ENCODE results near the gene MNT. TPM values are rescaled to one million over a fixed set of nuclear protein-coding genes. Genes with fewer than 3 reads are reported as not detected.
"Not testable (repeated sequence)": the region's sequence is repeated elsewhere in the genome, so short reads cannot be mapped to it uniquely, and the experiment has no call there.

MNT gene
- total RNA-seq, 3 donors from 2014 or later (not counting 1 experiment from before 2014, with no cell fraction given) = 72.3 to 108 (median 77.6) TPM

- Histone ChIP-seq H3K4me1 (ENCODE audit: control insufficient read depth, insufficient read depth, low read length) (no peaks in the 10 kb centered on the region), H3K4me3 (ENCODE audit: low read length) (no peak overlapping the region), H3K9me3 (ENCODE audit: control insufficient read depth, insufficient read depth, low read length) (no peaks in the 10 kb centered on the region), H3K27ac (ENCODE audit: low read length) (no peak overlapping the region), H3K27me3 (ENCODE audit: control insufficient read depth, insufficient read depth, low read length) (no peaks in the 10 kb centered on the region), H3K36me3 (ENCODE audit: control insufficient read depth, insufficient read depth, low read length) (peaks cover 4% of the 10 kb centered on the region)
- H3K4me1 Mint-ChIP-seq = no peaks in the 10 kb centered on the region
- no peak overlapping the region for H3K27ac Mint-ChIP-seq
- DNase-seq (no peak), ATAC-seq (no peak)
- no peaks in the 10 kb centered on the region for H3K9me3 Mint-ChIP-seq
- no peak overlapping the region for H3K4me3 Mint-ChIP-seq
- TF ChIP-seq CTCF (IDR thresholded peaks at IDR 0.05) = no peak
- H3K27me3 Mint-ChIP-seq (ENCODE audit: low read depth in 2 of 2) = no peaks in the 10 kb centered on the region
- intact Hi-C loops (cut with micrococcal nuclease) = no loop called here
- WGBS (ENCODE audit: insufficient coverage) = no CpG with 5 or more reads among the region's 1 CpG
- no peaks in the 10 kb centered on the region for H3K36me3 Mint-ChIP-seq
These were observed 44.8 kb upstream of the MNT start for GRCh38 chr17:2445638-2446037.

GRCh38 chr17:2444382-2444781 is 43.5 kb upstream of the MNT start:
- Mint-ChIP-seq H3K27ac (no peak overlapping the region), H3K36me3 (no peaks in the 10 kb centered on the region), H3K4me1 (no peaks in the 10 kb centered on the region), H3K4me3 (no peak overlapping the region), H3K27me3 (ENCODE audit: low read depth in 2 of 2) (no peaks in the 10 kb centered on the region), H3K9me3 (no peaks in the 10 kb centered on the region)
- Histone ChIP-seq H3K4me1 (ENCODE audit: control insufficient read depth, insufficient read depth, low read length) (peaks cover under 1% of the 10 kb centered on the region), H3K36me3 (ENCODE audit: control insufficient read depth, insufficient read depth, low read length) (peaks cover 6% of the 10 kb centered on the region), H3K9me3 (ENCODE audit: control insufficient read depth, insufficient read depth, low read length) (no peaks in the 10 kb centered on the region), H3K27ac (ENCODE audit: low read length) (no peak overlapping the region), H3K27me3 (ENCODE audit: control insufficient read depth, insufficient read depth, low read length) (no peaks in the 10 kb centered on the region), H3K4me3 (ENCODE audit: low read length) (no peak overlapping the region)
- no peak for TF ChIP-seq CTCF (IDR thresholded peaks at IDR 0.05)
- ATAC-seq (no peak), DNase-seq (no peak)
- 100% methylated on average over 5 of the region's 8 CpGs for WGBS (ENCODE audit: insufficient coverage)
- intact Hi-C loops (cut with micrococcal nuclease) = no loop called here

- intact Hi-C loops (cut with micrococcal nuclease) = no loop called here
- Mint-ChIP-seq H3K27ac (no peak overlapping the region), H3K4me1 (no peaks in the 10 kb centered on the region), H3K4me3 (no peak overlapping the region), H3K36me3 (no peaks in the 10 kb centered on the region), H3K27me3 (ENCODE audit: low read depth in 2 of 2) (no peaks in the 10 kb centered on the region), H3K9me3 (no peaks in the 10 kb centered on the region)
- Histone ChIP-seq H3K27ac (ENCODE audit: low read length) (no peak overlapping the region), H3K27me3 (ENCODE audit: control insufficient read depth, insufficient read depth, low read length) (no peaks in the 10 kb centered on the region), H3K36me3 (ENCODE audit: control insufficient read depth, insufficient read depth, low read length) (peaks cover 20% of the 10 kb centered on the region), H3K4me3 (ENCODE audit: low read length) (no peak overlapping the region), H3K9me3 (ENCODE audit: control insufficient read depth, insufficient read depth, low read length) (no peaks in the 10 kb centered on the region), H3K4me1 (ENCODE audit: control insufficient read depth, insufficient read depth, low read length) (peaks cover 4% of the 10 kb centered on the region)
- no peak for ATAC-seq
- WGBS (ENCODE audit: insufficient coverage) = 88% methylated on average over 3 of the region's 3 CpGs
- TF ChIP-seq CTCF (IDR thresholded peaks at IDR 0.05) = no peak
- no peak for DNase-seq
These were observed 41.3 kb upstream of the MNT start for GRCh38 chr17:2442166-2442565.

- no peak for TF ChIP-seq CTCF (IDR thresholded peaks at IDR 0.05)
- H3K4me3 Mint-ChIP-seq = no peak overlapping the region
These were observed 40.1 kb upstream of the MNT start for GRCh38 chr17:2440930-2441329.

GRCh38 chr17:2439997-2440396 is 39.1 kb upstream of the MNT start:
- DNase-seq; H3K4me1 Mint-ChIP-seq; H3K27me3 ChIP-seq (ENCODE audit: control insufficient read depth, insufficient read depth, low read length); H3K27me3 Mint-ChIP-seq (ENCODE audit: low read depth in 2 of 2); H3K4me3 Mint-ChIP-seq; H3K4me1 ChIP-seq (ENCODE audit: control insufficient read depth, insufficient read depth, low read length); H3K4me3 ChIP-seq (ENCODE audit: low read length); intact Hi-C loops (cut with micrococcal nuclease); H3K27ac ChIP-seq (ENCODE audit: low read length); H3K9me3 ChIP-seq (ENCODE audit: control insufficient read depth, insufficient read depth, low read length); H3K9me3 Mint-ChIP-seq; H3K27ac Mint-ChIP-seq; H3K36me3 Mint-ChIP-seq: not testable (repeated sequence)
- peak in 1 of 3 donors; percentile 27 for ATAC-seq
- peaks cover 39% of the 10 kb centered on the region for H3K36me3 ChIP-seq (ENCODE audit: control insufficient read depth, insufficient read depth, low read length)
- 94% methylated on average over 6 of the region's 6 CpGs for WGBS (ENCODE audit: insufficient coverage)

More at GRCh38 chr17:2440930-2441329, 40.1 kb upstream of the MNT start:
- WGBS (ENCODE audit: insufficient coverage) = 93% methylated on average over 4 of the region's 4 CpGs
- H3K9me3 ChIP-seq (ENCODE audit: control insufficient read depth, insufficient read depth, low read length) = no peaks in the 10 kb centered on the region
- no peaks in the 10 kb centered on the region for H3K27me3 Mint-ChIP-seq (ENCODE audit: low read depth in 2 of 2)
- peaks cover 5% of the 10 kb centered on the region for H3K36me3 Mint-ChIP-seq
- no peaks in the 10 kb centered on the region for H3K9me3 Mint-ChIP-seq
- H3K27ac ChIP-seq (ENCODE audit: low read length) = no peak overlapping the region
- intact Hi-C loops (cut with micrococcal nuclease) = no loop called here
- H3K36me3 ChIP-seq (ENCODE audit: control insufficient read depth, insufficient read depth, low read length) = peaks cover 29% of the 10 kb centered on the region
- H3K4me1 ChIP-seq (ENCODE audit: control insufficient read depth, insufficient read depth, low read length) = peaks cover 4% of the 10 kb centered on the region
- no peak overlapping the region for H3K27ac Mint-ChIP-seq
- no peak overlapping the region for H3K4me3 ChIP-seq (ENCODE audit: low read length)
- H3K4me1 Mint-ChIP-seq = no peaks in the 10 kb centered on the region
- no peaks in the 10 kb centered on the region for H3K27me3 ChIP-seq (ENCODE audit: control insufficient read depth, insufficient read depth, low read length)
- ATAC-seq (no peak), DNase-seq (no peak)

All from natural killer cell (primary cell).